ENCODE results near the gene JAK1.
"Not testable (repeated sequence)": the region's sequence is repeated elsewhere in the genome, so short reads cannot be mapped to it uniquely, and the experiment has no call there.

The JAK1 gene

DNA sequence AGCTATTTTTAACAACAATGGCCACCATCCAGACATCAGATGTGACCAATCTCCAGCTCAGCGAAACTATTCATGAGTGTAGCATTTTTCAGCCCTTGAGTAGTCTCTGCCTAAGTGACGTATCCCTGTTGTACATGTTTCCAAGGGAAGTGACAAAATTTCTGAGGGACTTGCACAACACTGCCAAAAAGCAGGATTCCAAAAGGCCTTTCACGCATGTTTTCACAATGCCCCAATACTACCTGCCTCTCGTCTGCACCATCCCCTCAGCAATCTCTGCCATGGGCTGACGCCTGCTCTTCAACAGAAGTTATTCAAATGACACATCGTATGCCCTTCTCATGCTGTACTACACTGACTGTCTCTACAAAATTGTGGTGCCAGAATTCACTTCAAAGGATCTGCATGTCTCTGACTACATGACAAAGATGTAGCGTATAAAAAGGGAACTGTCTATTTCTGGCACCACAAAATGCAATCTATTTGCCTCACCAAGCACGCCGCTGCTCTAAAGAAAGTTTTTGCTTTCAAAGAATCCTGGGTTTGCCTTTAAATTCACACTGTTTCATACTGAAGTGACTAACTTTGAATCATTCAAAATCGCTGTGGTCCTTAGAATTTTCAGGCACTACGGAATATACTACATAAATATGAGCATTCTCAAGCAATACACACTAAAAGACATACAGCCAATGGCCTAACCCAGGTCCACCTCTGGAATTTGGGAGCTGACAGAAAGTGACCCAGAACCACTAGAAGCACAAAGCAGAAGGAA lies 32.9 kb downstream of the JAK1 start:
- H3K4me3 ChIP-seq (ENCODE audit: low read length): peak overlapping the region; percentile 42
- peak; percentile 99 for DNase-seq (ENCODE audit: low read depth)
- TF ChIP-seq, protein P1, sequence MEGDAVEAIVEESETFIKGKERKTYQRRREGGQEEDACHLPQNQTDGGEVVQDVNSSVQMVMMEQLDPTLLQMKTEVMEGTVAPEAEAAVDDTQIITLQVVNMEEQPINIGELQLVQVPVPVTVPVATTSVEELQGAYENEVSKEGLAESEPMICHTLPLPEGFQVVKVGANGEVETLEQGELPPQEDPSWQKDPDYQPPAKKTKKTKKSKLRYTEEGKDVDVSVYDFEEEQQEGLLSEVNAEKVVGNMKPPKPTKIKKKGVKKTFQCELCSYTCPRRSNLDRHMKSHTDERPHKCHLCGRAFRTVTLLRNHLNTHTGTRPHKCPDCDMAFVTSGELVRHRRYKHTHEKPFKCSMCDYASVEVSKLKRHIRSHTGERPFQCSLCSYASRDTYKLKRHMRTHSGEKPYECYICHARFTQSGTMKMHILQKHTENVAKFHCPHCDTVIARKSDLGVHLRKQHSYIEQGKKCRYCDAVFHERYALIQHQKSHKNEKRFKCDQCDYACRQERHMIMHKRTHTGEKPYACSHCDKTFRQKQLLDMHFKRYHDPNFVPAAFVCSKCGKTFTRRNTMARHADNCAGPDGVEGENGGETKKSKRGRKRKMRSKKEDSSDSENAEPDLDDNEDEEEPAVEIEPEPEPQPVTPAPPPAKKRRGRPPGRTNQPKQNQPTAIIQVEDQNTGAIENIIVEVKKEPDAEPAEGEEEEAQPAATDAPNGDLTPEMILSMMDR (conservative IDR thresholded peaks at IDR 0.05; ENCODE audit: low read length): no peak

DNA sequence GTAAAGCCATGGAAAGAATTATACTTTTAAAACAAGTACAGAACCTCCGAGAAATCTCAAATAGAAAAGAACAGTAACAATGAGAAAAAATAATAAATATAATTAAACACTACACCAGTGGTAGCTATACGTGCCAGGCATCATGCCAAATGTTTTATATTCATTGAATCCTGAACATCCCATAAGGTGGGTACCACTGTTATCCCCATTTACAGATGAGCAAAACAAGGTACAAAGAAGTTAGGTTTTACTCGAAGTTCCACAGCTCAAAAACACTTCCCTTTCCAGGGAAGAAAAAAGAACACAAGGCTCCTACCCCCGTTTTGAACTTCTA lies 33.4 kb downstream of the JAK1 start:
- TF ChIP-seq, protein P1 (conservative IDR thresholded peaks at IDR 0.05; ENCODE audit: low read length): no peak
- H3K4me3 ChIP-seq (ENCODE audit: low read length): no peak overlapping the region; the same call in 1 of the 2 replicates
- DNase-seq (ENCODE audit: low read depth): no peak

DNA sequence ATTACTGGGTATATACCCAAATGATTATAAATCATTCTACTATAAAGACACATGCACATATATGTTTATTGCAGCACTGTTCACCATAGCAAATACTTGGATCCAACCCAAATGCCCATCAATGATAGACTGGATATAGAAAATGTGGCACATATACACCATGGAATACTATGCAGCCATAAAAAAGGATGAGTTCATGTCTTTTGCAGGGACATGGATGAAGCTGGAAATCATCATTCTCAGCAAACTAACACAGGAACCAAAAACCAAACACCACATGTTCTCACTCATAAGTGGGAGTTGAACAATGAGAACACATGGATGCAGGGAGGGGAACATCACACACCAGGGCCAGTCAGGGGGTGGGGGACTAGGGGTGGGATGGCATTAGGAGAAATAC lies 35.7 kb downstream of the JAK1 start:
- not testable (repeated sequence) for H3K4me3 ChIP-seq (ENCODE audit: low read length); DNase-seq (ENCODE audit: low read depth)

DNA sequence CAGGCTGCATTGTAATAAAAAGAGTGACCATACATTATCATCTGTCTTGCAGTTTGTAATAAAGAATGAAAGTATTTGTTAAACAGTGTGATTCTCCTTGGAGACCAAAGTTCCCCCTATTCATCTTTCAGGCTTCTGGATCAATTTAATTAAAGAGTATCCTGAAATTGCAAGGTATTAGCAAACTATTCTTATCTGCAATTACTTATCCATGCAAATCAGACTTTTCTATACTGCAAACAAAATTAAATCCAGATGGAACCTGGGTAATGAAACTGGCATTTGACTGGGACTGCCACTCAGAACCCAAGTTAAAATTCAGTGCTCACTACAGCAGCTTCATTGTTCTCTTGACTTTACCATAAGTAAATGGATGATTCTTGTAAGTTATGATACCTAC lies 37.1 kb downstream of the JAK1 start:
- no peak for DNase-seq (ENCODE audit: low read depth)
- TF ChIP-seq, protein P1 (conservative IDR thresholded peaks at IDR 0.05; ENCODE audit: low read length): no peak

DNA sequence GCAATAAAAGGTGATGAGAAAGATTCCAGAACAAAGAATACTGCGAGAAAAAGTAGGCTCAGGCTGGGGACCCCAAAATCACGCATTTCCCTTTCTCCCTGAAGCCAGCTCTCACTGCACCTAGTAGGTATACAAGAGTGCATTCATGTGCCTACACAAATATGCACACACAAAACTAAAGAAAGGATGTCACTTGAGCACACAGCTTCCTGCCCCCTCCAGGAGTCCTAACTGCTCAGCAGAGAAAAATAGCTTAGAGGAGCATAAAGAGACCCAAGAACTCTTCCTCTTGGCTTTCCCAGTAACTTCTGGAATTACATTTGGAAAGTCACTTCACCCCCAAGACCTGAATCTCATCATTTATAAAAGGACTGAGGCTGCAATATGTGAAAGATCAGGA lies 38.0 kb downstream of the JAK1 start:
- no peak for DNase-seq (ENCODE audit: low read depth)
- TF ChIP-seq, protein P1 (conservative IDR thresholded peaks at IDR 0.05; ENCODE audit: low read length): no peak
- H3K4me3 ChIP-seq (ENCODE audit: low read length): no peak overlapping the region

More for the DNA sequence above, 37.1 kb downstream of the JAK1 start:
- no peak overlapping the region for H3K4me3 ChIP-seq (ENCODE audit: low read length)

DNA sequence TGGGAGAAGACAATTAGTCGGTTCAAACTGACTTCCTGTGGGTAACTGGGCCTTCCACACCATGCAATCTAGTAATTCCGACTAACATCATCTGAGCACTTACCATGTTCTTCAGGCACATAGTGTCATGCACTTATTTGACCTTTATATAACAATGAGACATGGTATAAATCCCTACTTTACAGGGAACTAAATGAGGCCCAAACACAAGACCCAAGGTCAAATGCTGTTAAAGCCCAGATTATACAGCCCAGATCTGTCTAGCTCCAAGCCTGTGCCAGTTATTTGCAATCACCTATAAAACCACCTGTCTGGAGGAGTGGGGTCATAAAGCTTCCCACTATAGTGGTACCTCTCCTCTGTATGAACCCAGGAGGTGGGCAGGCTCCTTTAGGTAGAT lies 40.8 kb downstream of the JAK1 start:
- TF ChIP-seq, protein P1 (conservative IDR thresholded peaks at IDR 0.05; ENCODE audit: low read length): no peak

DNA sequence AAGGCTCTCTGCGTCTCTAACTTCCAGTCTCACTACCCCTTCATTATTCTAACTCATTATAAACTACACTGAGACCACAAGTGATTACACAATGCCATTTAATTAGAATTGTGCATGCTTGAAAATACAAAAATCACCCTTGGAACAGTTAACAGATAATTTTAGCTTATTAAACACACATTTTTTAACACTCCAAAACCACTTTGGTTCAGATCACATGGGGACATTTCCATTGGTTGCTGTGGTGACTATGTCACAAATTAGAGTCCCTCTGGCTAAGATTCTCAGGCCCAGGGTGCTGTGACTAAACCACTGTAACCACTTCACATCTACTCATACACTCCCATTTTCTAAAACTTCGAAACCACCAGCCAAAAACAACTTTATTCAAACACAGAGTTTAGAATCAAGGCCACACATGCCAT lies 43.0 kb downstream of the JAK1 start:
- no peak overlapping the region for H3K4me3 ChIP-seq (ENCODE audit: low read length)

More for the DNA sequence above, 40.8 kb downstream of the JAK1 start:
- no peak overlapping the region for H3K4me3 ChIP-seq (ENCODE audit: low read length)
- no peak for DNase-seq (ENCODE audit: low read depth)

More for the DNA sequence above, 43.0 kb downstream of the JAK1 start:
- peak; percentile 23 for DNase-seq (ENCODE audit: low read depth)
- TF ChIP-seq, protein P1 (conservative IDR thresholded peaks at IDR 0.05; ENCODE audit: low read length): no peak

All from AG10803 (cell line).